ENCODE measurements around the gene PTOV1.

GRCh38 chr19:49855277-49855675 is 4.3 kb downstream of the PTOV1 start:
- no peak for TF ChIP-seq ZBTB6 (tag by site-specific recombination; IDR thresholded peaks at IDR 0.05)
- TF ChIP-seq, protein P1, sequence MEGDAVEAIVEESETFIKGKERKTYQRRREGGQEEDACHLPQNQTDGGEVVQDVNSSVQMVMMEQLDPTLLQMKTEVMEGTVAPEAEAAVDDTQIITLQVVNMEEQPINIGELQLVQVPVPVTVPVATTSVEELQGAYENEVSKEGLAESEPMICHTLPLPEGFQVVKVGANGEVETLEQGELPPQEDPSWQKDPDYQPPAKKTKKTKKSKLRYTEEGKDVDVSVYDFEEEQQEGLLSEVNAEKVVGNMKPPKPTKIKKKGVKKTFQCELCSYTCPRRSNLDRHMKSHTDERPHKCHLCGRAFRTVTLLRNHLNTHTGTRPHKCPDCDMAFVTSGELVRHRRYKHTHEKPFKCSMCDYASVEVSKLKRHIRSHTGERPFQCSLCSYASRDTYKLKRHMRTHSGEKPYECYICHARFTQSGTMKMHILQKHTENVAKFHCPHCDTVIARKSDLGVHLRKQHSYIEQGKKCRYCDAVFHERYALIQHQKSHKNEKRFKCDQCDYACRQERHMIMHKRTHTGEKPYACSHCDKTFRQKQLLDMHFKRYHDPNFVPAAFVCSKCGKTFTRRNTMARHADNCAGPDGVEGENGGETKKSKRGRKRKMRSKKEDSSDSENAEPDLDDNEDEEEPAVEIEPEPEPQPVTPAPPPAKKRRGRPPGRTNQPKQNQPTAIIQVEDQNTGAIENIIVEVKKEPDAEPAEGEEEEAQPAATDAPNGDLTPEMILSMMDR (tag by site-specific recombination; IDR thresholded peaks at IDR 0.05): no peak
- TF ChIP-seq REST (tag by site-specific recombination; IDR thresholded peaks at IDR 0.05): no peak
- TF ChIP-seq ZNF777 (tag by site-specific recombination; IDR thresholded peaks at IDR 0.05; ENCODE audit: borderline replicate concordance): no peak
- TF ChIP-seq ZNF266 (tag by site-specific recombination; IDR thresholded peaks at IDR 0.05; ENCODE audit: low read depth): no peak
- no peak for TF ChIP-seq ZNF394 (tag by site-specific recombination; IDR thresholded peaks at IDR 0.05; ENCODE audit: borderline replicate concordance)
- TF ChIP-seq, protein P2, sequence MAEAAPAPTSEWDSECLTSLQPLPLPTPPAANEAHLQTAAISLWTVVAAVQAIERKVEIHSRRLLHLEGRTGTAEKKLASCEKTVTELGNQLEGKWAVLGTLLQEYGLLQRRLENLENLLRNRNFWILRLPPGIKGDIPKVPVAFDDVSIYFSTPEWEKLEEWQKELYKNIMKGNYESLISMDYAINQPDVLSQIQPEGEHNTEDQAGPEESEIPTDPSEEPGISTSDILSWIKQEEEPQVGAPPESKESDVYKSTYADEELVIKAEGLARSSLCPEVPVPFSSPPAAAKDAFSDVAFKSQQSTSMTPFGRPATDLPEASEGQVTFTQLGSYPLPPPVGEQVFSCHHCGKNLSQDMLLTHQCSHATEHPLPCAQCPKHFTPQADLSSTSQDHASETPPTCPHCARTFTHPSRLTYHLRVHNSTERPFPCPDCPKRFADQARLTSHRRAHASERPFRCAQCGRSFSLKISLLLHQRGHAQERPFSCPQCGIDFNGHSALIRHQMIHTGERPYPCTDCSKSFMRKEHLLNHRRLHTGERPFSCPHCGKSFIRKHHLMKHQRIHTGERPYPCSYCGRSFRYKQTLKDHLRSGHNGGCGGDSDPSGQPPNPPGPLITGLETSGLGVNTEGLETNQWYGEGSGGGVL (tag by site-specific recombination; IDR thresholded peaks at IDR 0.05): no peak
- no peak for TF ChIP-seq ZFP37 (tag by site-specific recombination; IDR thresholded peaks at IDR 0.05)
- no peak for TF ChIP-seq OSR2 (tag by site-specific recombination; IDR thresholded peaks at IDR 0.05)

Data from HEK293 (cell line).